AG09319 (cell line): Measurements from ENCODE around the gene G2E3.
A peak's percentile ranks its signal among the peaks of the same experiment; 100 is the strongest.

ENCODE experiments used
- DNase-seq: peaks from one replicate; pipeline ENCODE4 v3.0.0-alpha.2; 2010; ENCODE audit warnings: low read depth; ENCODE audit errors: extremely low read depth
- CTCF ChIP-seq: IDR thresholded peaks from 2 replicates; pipeline ENCODE4 v1.5.1; 2011; ENCODE audit warnings: low read depth, mild to moderate bottlenecking, inconsistent platforms, low read length, moderate library complexity

The G2E3 gene

DNA sequence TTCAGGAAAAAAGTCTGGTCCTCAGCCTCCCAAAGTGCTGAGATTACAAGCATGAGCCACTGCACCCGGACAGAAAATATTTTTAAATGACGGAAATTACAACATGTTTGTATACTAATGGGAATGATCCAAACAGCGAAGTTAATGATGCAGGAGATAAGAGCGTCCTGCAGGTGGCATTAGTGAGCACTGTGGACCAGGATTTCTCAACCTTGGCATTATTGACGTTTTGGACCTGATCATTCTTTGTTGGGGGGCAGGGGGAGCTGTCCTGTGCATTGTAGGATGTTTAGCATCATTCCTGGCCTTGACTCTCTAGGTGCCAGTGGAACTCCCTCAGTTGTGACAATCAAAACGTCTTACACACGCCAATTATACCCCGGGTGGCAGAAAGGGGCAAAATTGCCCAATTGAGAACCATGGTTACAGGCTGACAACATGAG is 97.3 kb downstream of the G2E3 start:
- DNase-seq, result no peak
- peak; percentile 62 for TF ChIP-seq CTCF

DNA sequence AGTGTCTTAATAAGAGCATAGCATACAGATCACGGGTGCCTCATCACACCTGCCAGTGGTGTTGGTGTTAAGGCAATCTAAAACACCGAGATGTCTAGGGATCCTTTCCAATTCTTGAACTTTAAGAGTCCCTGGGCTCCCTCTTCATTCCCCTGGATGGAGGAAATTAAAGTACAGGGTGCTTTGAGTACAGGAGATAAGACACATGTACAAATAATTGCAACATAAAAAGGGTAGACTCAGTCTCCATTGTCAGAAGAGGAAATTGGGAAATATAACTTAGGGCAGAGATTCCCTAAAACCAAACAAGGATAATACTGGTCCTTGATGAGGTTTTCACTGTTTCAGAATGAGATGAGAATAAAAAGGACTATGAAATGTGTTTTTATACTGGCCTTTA is 98.1 kb downstream of the G2E3 start:
- TF ChIP-seq CTCF, result no peak
- DNase-seq, result no peak

DNA sequence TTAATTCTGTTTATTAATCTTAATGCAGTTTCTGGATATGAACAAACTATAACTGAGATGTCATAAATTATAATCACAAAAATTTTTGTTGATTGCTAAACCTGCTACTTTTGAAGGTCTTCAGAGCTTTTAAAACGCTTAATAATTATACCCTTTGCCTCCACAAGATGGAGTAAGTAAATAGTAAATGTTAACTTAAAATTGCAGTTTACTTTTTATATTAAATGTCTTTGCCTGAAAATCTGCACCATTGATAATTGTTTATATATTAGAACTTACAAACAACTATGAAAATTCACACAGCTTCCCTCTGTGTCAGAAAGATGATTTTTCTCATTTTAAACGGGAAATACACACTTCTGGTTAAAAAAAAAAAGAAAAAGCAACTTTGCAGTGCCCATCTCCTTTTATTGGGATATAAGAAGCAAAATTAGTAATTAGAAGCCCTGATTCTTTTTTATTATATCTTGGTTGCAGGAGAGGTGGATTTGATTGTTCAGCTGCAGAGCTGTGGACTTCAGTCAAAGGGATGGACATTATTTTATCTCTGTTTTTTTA is 98.7 kb downstream of the G2E3 start:
- no peak for DNase-seq
- peak; percentile 38 for TF ChIP-seq CTCF

DNA sequence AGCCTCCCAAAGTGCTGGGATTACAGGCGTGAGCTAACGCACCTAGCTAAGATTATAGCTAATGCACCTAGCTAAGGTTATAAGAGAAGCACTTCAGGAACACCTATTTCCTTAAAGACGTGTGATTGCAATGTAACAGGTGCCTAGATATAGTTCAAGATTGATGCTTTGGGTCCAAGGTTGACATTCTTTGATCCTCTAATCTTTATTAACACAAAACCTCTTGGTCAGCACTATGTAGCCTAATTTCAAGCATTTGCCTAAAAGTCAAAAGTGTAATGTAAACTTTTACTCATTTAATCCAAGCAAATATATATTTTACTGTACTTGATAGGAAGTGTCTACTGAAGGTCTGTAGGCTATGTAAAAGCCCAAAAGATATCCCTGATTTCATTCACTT is 99.7 kb downstream of the G2E3 start:
- DNase-seq, result no peak
- no peak for TF ChIP-seq CTCF

DNA sequence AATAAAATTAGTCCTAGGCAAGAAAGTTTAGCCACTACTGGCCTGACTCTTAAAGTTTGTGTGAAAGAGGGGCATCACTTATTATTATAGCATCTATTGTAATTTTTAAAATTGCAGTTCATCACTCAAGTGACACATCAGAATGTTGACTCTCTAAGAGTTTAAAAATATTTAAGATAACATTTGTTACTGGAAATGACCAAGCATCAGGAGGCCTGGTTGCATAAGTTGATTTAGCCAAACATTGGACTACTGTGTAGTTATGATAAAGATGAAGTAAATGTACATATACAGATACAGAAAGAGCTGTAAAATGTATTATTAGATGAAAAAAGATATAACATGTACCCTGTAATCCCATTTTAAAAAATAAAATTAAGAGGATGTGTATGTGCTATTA is 110.6 kb downstream of the G2E3 start:
- no peak for DNase-seq
- no peak for TF ChIP-seq CTCF
